Trophoblast cell (in vitro differentiated cells and primary cell): ENCODE results near the gene DRAXIN.

Experiments used
- DNase-seq, 2 donors: peaks; one replicate each; pipeline ENCODE4 v3.0.0-alpha.2; 2016
- H2AFZ ChIP-seq: 2 replicates; pipeline ENCODE4 v1.6.1; 2013; ENCODE audit warnings: low read length, moderate library complexity, mild to moderate bottlenecking; ENCODE audit not compliant: insufficient read depth, poor library complexity
- H2AK5ac ChIP-seq: 2 replicates; pipeline ENCODE4 v1.6.1; 2013; ENCODE audit warnings: mild to moderate bottlenecking, low read length
- H2BK120ac ChIP-seq: 2 replicates; pipeline ENCODE4 v1.6.1; 2013; ENCODE audit warnings: low read length, mild to moderate bottlenecking, moderate library complexity; ENCODE audit not compliant: insufficient read depth, poor library complexity
- H2BK12ac ChIP-seq: 2 replicates; pipeline ENCODE4 v1.6.1; 2013; ENCODE audit warnings: mild to moderate bottlenecking, low read length, moderate library complexity
- H2BK5ac ChIP-seq: 2 replicates; pipeline ENCODE4 v1.6.1; 2013; ENCODE audit warnings: low read length, low read depth, moderate library complexity, mild to moderate bottlenecking; ENCODE audit not compliant: poor library complexity
- H3K14ac ChIP-seq: 2 replicates; pipeline ENCODE4 v1.6.1; 2013; ENCODE audit warnings: mild to moderate bottlenecking, low read length
- H3K18ac ChIP-seq: 2 replicates; pipeline ENCODE4 v1.6.1; 2013; ENCODE audit warnings: mild to moderate bottlenecking, low read length
- H3K23ac ChIP-seq: 2 replicates; pipeline ENCODE4 v1.6.1; 2013; ENCODE audit warnings: low read length
- H3K27ac ChIP-seq: 2 replicates; pipeline ENCODE4 v1.5.1; 2013; ENCODE audit warnings: low read depth, mild to moderate bottlenecking, inconsistent platforms, low read length, moderate library complexity
- H3K27me3 ChIP-seq: 2 replicates; pipeline ENCODE4 v1.6.1; 2013; ENCODE audit warnings: inconsistent platforms, mild to moderate bottlenecking, low read length, moderate library complexity; ENCODE audit not compliant: insufficient read depth
- H3K36me3 ChIP-seq, 2 experiments: 1 replicate in 1 of 2; 2 replicates in 1 of 2; pipeline ENCODE4 v1.6.1; 2013; ENCODE audit warnings: low read length in 2 of 2, mild to moderate bottlenecking in 2 of 2, moderate library complexity in 1 of 2; ENCODE audit not compliant: insufficient read depth in 2 of 2, control insufficient read depth in 1 of 2
- H3K4ac ChIP-seq: 2 replicates; pipeline ENCODE4 v1.6.1; 2013; ENCODE audit warnings: low read depth, mild to moderate bottlenecking, low read length, moderate library complexity
- H3K4me1 ChIP-seq, 2 experiments: 1 replicate in 1 of 2; 2 replicates in 1 of 2; pipeline ENCODE4 v1.6.1; 2013; ENCODE audit warnings: low read length in 2 of 2, mild to moderate bottlenecking in 2 of 2, moderate library complexity in 1 of 2; ENCODE audit not compliant: insufficient read depth in 2 of 2, control insufficient read depth in 1 of 2
- H3K4me2 ChIP-seq: 2 replicates; pipeline ENCODE4 v1.6.1; 2013; ENCODE audit warnings: inconsistent platforms, mild to moderate bottlenecking, low read length, moderate library complexity
- H3K4me3 ChIP-seq: 2 replicates; pipeline ENCODE4 v1.5.1; 2013; ENCODE audit warnings: mild to moderate bottlenecking, low read depth, low read length, inconsistent platforms
- H3K79me1 ChIP-seq: one replicate; pipeline ENCODE4 v1.6.1; 2013; ENCODE audit warnings: low read length
- H3K79me2 ChIP-seq: 2 replicates; pipeline ENCODE4 v1.6.1; 2013; ENCODE audit warnings: low read length, mild to moderate bottlenecking; ENCODE audit not compliant: control insufficient read depth, insufficient read depth, poor library complexity
- H3K9ac ChIP-seq: 2 replicates; pipeline ENCODE4 v1.6.1; 2013; ENCODE audit warnings: mild to moderate bottlenecking, low read length
- H3K9me3 ChIP-seq: 2 replicates; pipeline ENCODE4 v1.6.1; 2013; ENCODE audit warnings: low read depth, mild to moderate bottlenecking, control low read depth, inconsistent platforms, low read length; ENCODE audit not compliant: insufficient read depth
- H4K12ac ChIP-seq: 2 replicates; pipeline ENCODE4 v1.6.1; 2013; ENCODE audit warnings: low read depth, mild to moderate bottlenecking, low read length, moderate library complexity
- H4K8ac ChIP-seq: 2 replicates; pipeline ENCODE4 v1.6.1; 2013; ENCODE audit warnings: low read depth, mild to moderate bottlenecking, low read length, moderate library complexity
- H4K91ac ChIP-seq: one replicate; pipeline ENCODE4 v1.6.1; 2013; ENCODE audit warnings: low read depth, mild to moderate bottlenecking, low read length, moderate library complexity
- WGBS: extraction: QIAGEN DNeasy Blood & Tissue Kit; methylation state at CpG from one replicate; pipeline ENCODE4 v1.1.7; 2013; ENCODE audit warnings: missing lambda C conversion rate; ENCODE audit not compliant: insufficient read length, insufficient coverage; ENCODE audit errors: extremely low coverage; 5-methylcytosine and 5-hydroxymethylcytosine counted together

Gene DRAXIN

DNA sequence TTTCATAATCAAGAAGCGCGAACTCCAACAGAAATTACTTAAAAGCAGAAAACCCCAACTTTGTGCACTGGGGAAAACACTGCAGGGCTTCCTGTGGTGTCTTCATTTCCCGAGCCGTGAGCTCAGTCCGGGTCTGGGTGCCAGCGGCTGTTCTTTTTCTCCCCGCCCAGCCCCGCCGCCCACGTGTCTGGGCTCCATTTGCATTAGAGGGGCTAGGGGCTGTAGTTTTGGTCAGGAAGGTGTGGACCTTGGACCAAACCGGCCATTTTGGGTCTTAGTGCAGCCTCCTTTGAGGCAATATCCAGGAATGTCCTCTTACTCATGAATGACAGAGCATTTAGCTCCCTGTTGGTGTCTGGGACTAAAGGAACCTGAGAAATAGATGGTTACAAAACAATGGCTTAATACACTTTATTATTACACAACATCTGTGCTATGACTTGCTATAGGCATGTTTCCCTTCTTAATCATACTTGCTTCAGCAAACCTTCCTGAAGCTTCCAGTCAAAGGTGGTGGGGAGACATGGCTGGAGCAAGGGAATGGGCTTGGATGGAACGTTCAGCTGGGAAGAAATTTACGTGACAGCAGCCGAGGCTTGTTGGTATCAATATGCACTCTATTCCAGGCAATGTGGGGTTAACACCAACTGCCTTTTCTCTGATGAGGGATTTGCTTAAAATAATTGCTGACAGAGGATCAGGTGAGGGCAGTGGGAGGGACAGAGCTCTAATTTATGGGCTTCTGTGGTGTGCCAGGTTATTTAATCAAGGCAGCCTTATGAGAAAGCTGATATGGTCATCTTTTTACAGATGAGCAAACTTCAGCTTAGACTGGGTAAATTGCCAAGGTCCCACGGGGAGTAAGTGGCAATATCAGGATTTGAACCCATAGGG lies 45.5 kb downstream of the DRAXIN start:
- H3K79me2 ChIP-seq: peaks cover 5% of the 10 kb centered on the region
- H3K4me3 ChIP-seq: peak overlapping the region; percentile 86
- peak overlapping the region; percentile 63 for H4K91ac ChIP-seq
- H2BK12ac ChIP-seq: no peak overlapping the region
- H3K27me3 ChIP-seq: no peaks in the 10 kb centered on the region
- H4K8ac ChIP-seq: peak overlapping the region; percentile 32
- H3K4ac ChIP-seq: no peak overlapping the region
- H2BK5ac ChIP-seq: no peak overlapping the region
- H3K4me1 ChIP-seq: peaks cover 14 to 17% of the 10 kb centered on the region in 2 experiments
- H2BK120ac ChIP-seq: no peak overlapping the region
- DNase-seq: peak; percentile 75 to 86
- WGBS: no CpG with 5 or more reads among the region's 15 CpGs
- H4K12ac ChIP-seq: no peak overlapping the region
- H3K14ac ChIP-seq: no peak overlapping the region
- no peak overlapping the region for H2AK5ac ChIP-seq
- no peak overlapping the region for H3K18ac ChIP-seq
- no peaks in the 10 kb centered on the region for H3K9me3 ChIP-seq
- no peak overlapping the region for H3K27ac ChIP-seq
- H3K36me3 ChIP-seq: no peaks in the 10 kb centered on the region
- H2AFZ ChIP-seq: peak overlapping the region; percentile 94
- H3K79me1 ChIP-seq: peaks cover 7% of the 10 kb centered on the region
- H3K4me2 ChIP-seq: peak overlapping the region; percentile 69
- H3K9ac ChIP-seq: peak overlapping the region; percentile 25
- H3K23ac ChIP-seq: no peak overlapping the region

DNA sequence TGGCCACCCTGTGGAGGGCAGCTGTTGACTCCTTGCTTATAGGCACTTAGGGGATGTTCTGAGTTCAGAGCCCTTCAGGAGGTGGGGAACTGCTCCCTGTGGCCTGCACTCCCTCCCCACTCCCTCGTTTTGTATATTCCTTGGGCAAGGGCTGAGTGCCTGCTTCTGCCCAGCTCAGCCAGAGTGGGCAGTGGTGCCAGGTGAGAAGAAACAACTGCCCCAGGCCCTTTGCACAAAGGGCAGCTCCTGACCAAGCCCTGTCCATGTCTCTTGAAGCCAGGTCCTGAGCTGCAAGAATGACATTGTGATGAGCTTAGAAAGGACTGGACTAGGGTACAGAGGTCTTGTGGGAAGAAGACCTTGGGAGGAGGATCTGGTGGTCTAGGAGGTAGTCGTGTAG lies 46.6 kb downstream of the DRAXIN start:
- Histone ChIP-seq H3K18ac (no peak overlapping the region), H3K23ac (no peak overlapping the region), H2AK5ac (no peak overlapping the region), H4K12ac (no peak overlapping the region), H4K8ac (no peak overlapping the region), H4K91ac (no peak overlapping the region), H3K4ac (no peak overlapping the region), H3K79me2 (peaks cover 5% of the 10 kb centered on the region), H3K79me1 (peaks cover 7% of the 10 kb centered on the region), H3K9me3 (no peaks in the 10 kb centered on the region), H3K36me3 (no peaks in the 10 kb centered on the region), H2BK120ac (no peak overlapping the region), H3K4me1 (peaks cover 10 to 13% of the 10 kb centered on the region in 2 experiments), H3K27ac (no peak overlapping the region), H3K14ac (no peak overlapping the region), H3K9ac (no peak overlapping the region), H2BK5ac (no peak overlapping the region), H2BK12ac (no peak overlapping the region), H3K4me2 (no peak overlapping the region), H3K27me3 (no peaks in the 10 kb centered on the region), H3K4me3 (no peak overlapping the region), H2AFZ (no peak overlapping the region)
- DNase-seq: no peak
- WGBS: no CpG with 5 or more reads among the region's 2 CpGs

DNA sequence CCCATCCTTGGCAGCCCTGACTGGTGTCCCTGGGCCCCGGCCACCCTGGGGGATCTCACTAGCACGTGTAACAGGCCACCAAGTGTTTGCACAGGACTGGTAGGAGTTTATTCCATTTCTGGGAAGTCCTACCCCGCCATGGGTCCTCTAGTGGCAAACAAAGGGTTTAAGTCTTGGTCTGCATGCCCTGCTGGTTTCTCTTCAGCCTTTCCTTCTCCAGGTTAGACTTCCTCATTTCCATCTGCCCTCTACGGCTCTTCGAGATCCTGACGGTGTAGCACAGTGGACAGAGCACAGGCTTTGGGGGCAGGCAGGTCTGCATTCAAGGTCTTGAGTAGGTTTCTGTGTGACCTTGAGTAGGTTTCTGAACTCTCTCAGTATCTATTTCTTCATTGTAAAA lies 47.3 kb downstream of the DRAXIN start:
- Histone ChIP-seq H2BK120ac (no peak overlapping the region), H3K18ac (no peak overlapping the region), H3K27me3 (no peaks in the 10 kb centered on the region), H3K14ac (no peak overlapping the region), H3K4me3 (no peak overlapping the region), H2AFZ (no peak overlapping the region), H3K4me2 (no peak overlapping the region), H4K12ac (no peak overlapping the region), H2BK12ac (no peak overlapping the region), H3K4me1 (peaks cover 10 to 13% of the 10 kb centered on the region in 2 experiments), H2AK5ac (no peak overlapping the region), H3K9ac (no peak overlapping the region), H3K9me3 (no peaks in the 10 kb centered on the region), H3K36me3 (no peaks in the 10 kb centered on the region), H3K23ac (no peak overlapping the region), H4K91ac (no peak overlapping the region), H3K79me1 (peaks cover 7% of the 10 kb centered on the region), H3K27ac (no peak overlapping the region), H2BK5ac (no peak overlapping the region), H3K79me2 (peaks cover 5% of the 10 kb centered on the region), H4K8ac (no peak overlapping the region), H3K4ac (no peak overlapping the region)
- whole genome bisulfite sequencing: no CpG with 5 or more reads among the region's 6 CpGs
- DNase-seq: no peak

DNA sequence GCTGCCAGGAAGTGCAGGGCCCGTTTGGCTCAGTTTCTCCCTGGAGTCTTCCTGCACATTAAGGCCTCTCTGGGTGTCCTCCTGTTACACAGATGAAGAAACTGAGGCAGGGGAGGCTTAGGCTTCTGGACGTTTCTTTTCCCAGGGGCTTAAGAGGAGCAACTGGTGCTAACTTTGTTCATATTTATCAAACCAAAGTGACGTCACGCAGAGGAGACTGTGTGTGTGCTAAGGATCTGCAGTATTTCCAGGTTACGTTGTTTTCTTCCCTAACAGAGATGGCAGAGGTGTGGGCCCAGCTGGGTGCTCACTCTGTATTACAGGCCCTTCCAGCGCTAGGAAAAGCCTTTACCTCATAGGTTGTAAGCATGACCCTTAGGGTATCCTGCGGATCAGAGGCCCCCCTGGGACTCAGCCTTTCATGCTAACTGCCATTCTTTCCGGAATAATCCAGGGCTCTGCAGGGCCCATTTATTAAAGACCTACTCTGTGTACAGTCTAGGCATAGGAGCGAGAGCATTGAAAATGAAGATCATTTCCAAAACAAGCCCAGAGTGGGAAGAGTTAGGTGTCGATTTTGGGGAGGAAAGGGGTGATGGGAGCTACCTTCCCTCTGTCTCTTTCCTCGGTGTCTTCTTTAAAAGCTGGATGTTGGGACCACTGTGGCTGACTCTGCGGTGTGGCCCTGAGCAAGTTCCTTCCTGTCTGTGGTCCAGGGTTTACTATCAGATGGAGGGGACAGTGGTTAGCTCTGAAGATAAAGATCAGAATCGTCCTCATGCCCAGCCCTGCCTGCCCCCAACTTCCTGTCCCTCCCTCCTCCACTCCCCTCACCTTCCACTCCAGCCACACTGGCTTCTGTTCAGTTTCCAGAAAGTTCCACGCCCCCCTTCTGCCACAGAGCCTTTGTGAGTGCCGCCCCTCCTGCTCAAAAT lies 49.0 kb downstream of the DRAXIN start:
- Histone ChIP-seq H2AK5ac (no peak overlapping the region), H2BK12ac (no peak overlapping the region), H3K4me1 (peaks cover 10 to 13% of the 10 kb centered on the region in 2 experiments), H2AFZ (no peak overlapping the region), H3K9me3 (no peaks in the 10 kb centered on the region), H3K23ac (no peak overlapping the region), H2BK5ac (no peak overlapping the region), H3K14ac (no peak overlapping the region), H3K36me3 (no peaks in the 10 kb centered on the region), H3K9ac (peak overlapping the region; percentile 37), H3K79me1 (peaks cover 7% of the 10 kb centered on the region), H4K91ac (no peak overlapping the region), H4K8ac (no peak overlapping the region), H2BK120ac (no peak overlapping the region), H3K79me2 (peaks cover 5% of the 10 kb centered on the region), H3K4me2 (no peak overlapping the region), H4K12ac (no peak overlapping the region), H3K4me3 (no peak overlapping the region), H3K27me3 (no peaks in the 10 kb centered on the region), H3K18ac (no peak overlapping the region), H3K4ac (no peak overlapping the region), H3K27ac (no peak overlapping the region)
- no peak for DNase-seq
- WGBS: no CpG with 5 or more reads among the region's 15 CpGs
